A549 (cell line): Measurements from ENCODE around the gene PCYT2. TPM values are rescaled to one million over a fixed set of nuclear protein-coding genes. Genes with fewer than 3 reads are reported as not detected.

Experiments
- ATAC-seq, 2 experiments: fragments of 200-7000 bp in 1 of 2; fragments of >200 bp in 1 of 2; cut with Nextera tagmentation in 1 of 2; cut with Tn5 transposase in 1 of 2; 3 replicates each; pipeline versions ENCODE4 v1.8.0 to v1.9.1; 2018 to 2020; ENCODE audit warnings: mild to moderate bottlenecking in 1 of 2, moderate library complexity in 1 of 2
- CTCF ChIA-PET: fragments of 300-600 bp; sonication (Branson Sonifier 250); formaldehyde crosslinking; extraction: SDS; loops from one replicate; lab custom pipeline; 2021; ENCODE audit warnings: antibody characterized with exemption, inconsistent platforms; lab: Yijun Ruan, JAX
- POLR2A ChIA-PET: fragments of 350-600 bp; formaldehyde crosslinking; extraction: SDS; loops from one replicate; lab custom pipeline; 2021; ENCODE audit warnings: antibody characterized with exemption, inconsistent platforms; lab: Yijun Ruan, JAX
- DNase-seq, 2 experiments: peaks; one replicate each; pipeline versions ENCODE4 v3.0.0 to v3.0.0-alpha.2; 2011 to 2016; ENCODE audit warnings: low read depth in 1 of 2, low spot score in 1 of 2
- FAIRE-seq: peaks from 2 replicates; lab custom pipeline; 2011; peaks lifted over from hg19 to GRCh38; lab: Jason Lieb, UNC
- H3K27ac ChIP-seq, 2 experiments: fragments of >200 bp; sonication (Bioruptor Twin); formaldehyde crosslinking; 3 replicates each; pipeline ENCODE4 v1.5.1; 2016 to 2017
- H3K4me1 ChIP-seq: fragments of >200 bp; sonication (Bioruptor Twin); formaldehyde crosslinking; 3 replicates; pipeline ENCODE4 v1.6.1; 2016
- H3K4me2 ChIP-seq: fragments of >200 bp; sonication (Bioruptor Twin); formaldehyde crosslinking; 3 replicates; pipeline ENCODE4 v1.6.1; 2016
- H3K4me3 ChIP-seq: fragments of >200 bp; sonication (Bioruptor Twin); formaldehyde crosslinking; 3 replicates; pipeline ENCODE4 v1.5.1; 2016
- H3K9me3 ChIP-seq: fragments of >200 bp; sonication (Bioruptor Twin); formaldehyde crosslinking; 3 replicates; pipeline ENCODE4 v1.6.1; 2016
- BCL3 ChIP-seq: fragments of >200 bp; sonication (Bioruptor Twin); formaldehyde crosslinking; IDR thresholded peaks from 3 replicates; pipeline ENCODE4 v1.6.1; 2016
- CEBPB ChIP-seq, 2 experiments: fragments of >200 bp in 1 of 2; sonication (Bioruptor Twin) in 1 of 2; formaldehyde crosslinking in 1 of 2; IDR thresholded peaks; 2 replicates each; pipeline ENCODE4 v1.6.1; 2012 to 2016
- CTCF ChIP-seq: fragments of >200 bp; sonication (Bioruptor Twin); formaldehyde crosslinking; IDR thresholded peaks from 3 replicates; pipeline ENCODE4 v1.5.1; 2016
- EHF ChIP-seq: fragments of 250-450 bp; sonication (Bioruptor Pico); IDR thresholded peaks from 2 replicates; pipeline ENCODE4 v1.5.0; 2020; ENCODE audit warnings: mild to moderate bottlenecking
- ESRRA ChIP-seq: fragments of 150-350 bp; IDR thresholded peaks from 2 replicates; pipeline ENCODE4 v1.6.1; 2014; ENCODE audit warnings: mild to moderate bottlenecking, low read length, borderline replicate concordance
- HDAC2 ChIP-seq: fragments of 200-600 bp; sonication (generic); IDR thresholded peaks from 2 replicates; pipeline ENCODE4 v1.6.1; 2016
- HMGXB4 ChIP-seq: fragments of 250-450 bp; sonication (Bioruptor Pico); IDR thresholded peaks from 2 replicates; pipeline ENCODE4 v1.5.0; 2021; ENCODE audit warnings: mild to moderate bottlenecking, moderate library complexity, borderline replicate concordance
- HOXB5 ChIP-seq: fragments of 250-450 bp; sonication (Bioruptor Pico); IDR thresholded peaks from 2 replicates; pipeline ENCODE4 v1.5.0; 2020; ENCODE audit warnings: mild to moderate bottlenecking, moderate library complexity
- JUNB ChIP-seq: fragments of >200 bp; sonication (Bioruptor Twin); formaldehyde crosslinking; IDR thresholded peaks from 2 replicates; pipeline ENCODE4 v1.6.1; 2016
- MAZ ChIP-seq: fragments of 150-350 bp; IDR thresholded peaks from 2 replicates; pipeline ENCODE4 v1.6.1; 2014; ENCODE audit warnings: antibody characterized with exemption, low read depth, low read length, borderline replicate concordance
- NFE2L2 ChIP-seq: fragments of 150-350 bp; conservative IDR thresholded peaks from 2 replicates; pipeline ENCODE4 v1.6.1; 2014; ENCODE audit warnings: low read length
- PBX3 ChIP-seq: IDR thresholded peaks from 2 replicates; pipeline ENCODE4 v1.6.1; 2012
- POLR2AphosphoS2 ChIP-seq: conservative IDR thresholded peaks from 2 replicates; pipeline ENCODE4 v1.6.1; 2012; ENCODE audit warnings: low read length, improper control_type of control experiment, inconsistent platforms
- RARB ChIP-seq: fragments of 250-450 bp; sonication (Bioruptor Pico); IDR thresholded peaks from 2 replicates; pipeline ENCODE4 v1.8.0; 2021; ENCODE audit warnings: mild to moderate bottlenecking, moderate library complexity
- REST ChIP-seq: fragments of 200-600 bp; sonication (generic); IDR thresholded peaks from 2 replicates; pipeline ENCODE4 v1.6.1; 2016; ENCODE audit warnings: antibody characterized with exemption, mild to moderate bottlenecking, moderate library complexity
- RFX5 ChIP-seq: fragments of 450-650 bp; IDR thresholded peaks from 2 replicates; pipeline ENCODE4 v1.7.1; 2014; ENCODE audit warnings: antibody characterized with exemption, mild to moderate bottlenecking, moderate library complexity
- USF2 ChIP-seq: fragments of 450-650 bp; IDR thresholded peaks from 2 replicates; pipeline ENCODE4 v1.6.1; 2014; ENCODE audit warnings: antibody characterized with exemption
- ZFP36 ChIP-seq: fragments of 450-650 bp; IDR thresholded peaks from 2 replicates; pipeline ENCODE4 v1.6.1; 2014; ENCODE audit warnings: borderline replicate concordance; ENCODE audit not compliant: partially characterized antibody
- WGBS: methylation state at CpG from one replicate; pipeline ENCODE4 v1.1.6; 2017; ENCODE audit errors: missing lambda C conversion rate; 5-methylcytosine and 5-hydroxymethylcytosine counted together
- polyA plus RNA-seq, 4 experiments: library from polyadenylated mRNA; depleted of rRNA in 3 of 4; stranded (reverse); fragments of >200 nt; fragmentation: RNase III in 1 of 4; extraction: RNeasy Plus Mini Kit Qiagen cat#74134 plus additional on column Dnase treatment in 1 of 4; gene quantifications; 2 replicates in 3 of 4; 3 replicates in 1 of 4; pipeline ENCODE4 v1.2.3, GENCODE V29; 2011 to 2017

The PCYT2 gene
- polyA plus RNA-seq, 2 of the 4 experiments (the other 2 are of a cell fraction) = 7.1 to 17.0 TPM

GRCh38 chr17:81879121-81879520, 32.1 kb downstream of the PCYT2 start:
- FAIRE-seq (no peak), DNase-seq (no peak), ATAC-seq (peak; percentile 12 to 63; a peak in 1 of 6 replicates)
- Histone ChIP-seq H3K4me3 (no peak overlapping the region), H3K4me1 (peaks cover 6% of the 10 kb centered on the region; the same call in 1 of the 3 replicates), H3K27ac (no peak overlapping the region), H3K4me2 (no peak overlapping the region), H3K9me3 (no peaks in the 10 kb centered on the region)
- TF ChIP-seq EHF (CRISPR knock-in tag) (no peak), NFE2L2 (no peak), HOXB5 (CRISPR knock-in tag) (no peak), CTCF (no peak), HDAC2 (no peak), ZFP36 (no peak)
- WGBS = 87% methylated on average over 5 of the region's 5 CpGs
- POLR2A ChIA-PET = interaction anchor here (1.3 kb wide), 1 partner anchor 9 kb away, joined by 3 read pairs; no protein-coding TSS in a partner anchor
- CTCF ChIA-PET = interaction anchor here (0.9 to 11.2 kb wide), 4 partner anchors 8 to 48 kb away, joined by 3 to 126 read pairs (median 4); partner anchors contain the start of genes ARHGDIA and MAFG

- no peak for FAIRE-seq
- ChIA-PET POLR2A (no interaction called here), CTCF (interaction anchor here (11.2 kb wide), 1 partner anchor 7 kb away, joined by 126 read pairs; the partner anchor contains the start of gene ARHGDIA)
- no peak for ATAC-seq
- H3K4me2 ChIP-seq = no peak overlapping the region
- H3K9me3 ChIP-seq = no peaks in the 10 kb centered on the region
- no peak overlapping the region for H3K4me3 ChIP-seq
- DNase-seq = no peak
- no peak for TF ChIP-seq JUNB
- no peak for TF ChIP-seq MAZ
- TF ChIP-seq CEBPB (IDR thresholded peaks at IDR 0.05) = no peak
- no peak for TF ChIP-seq ESRRA
- no peak for TF ChIP-seq HOXB5 (CRISPR knock-in tag)
- no peak for TF ChIP-seq HMGXB4 (CRISPR knock-in tag)
- no peak for TF ChIP-seq USF2
- TF ChIP-seq POLR2AphosphoS2 = no peak
- no peak for TF ChIP-seq RFX5
- no peak for TF ChIP-seq REST
- TF ChIP-seq NFE2L2 = no peak
- no peak for TF ChIP-seq BCL3
- no peak for TF ChIP-seq PBX3
- TF ChIP-seq RARB (CRISPR knock-in tag) = no peak
- 72% methylated on average over 3 of the region's 3 CpGs for WGBS
- H3K27ac ChIP-seq = no peak overlapping the region
- peaks cover 6% of the 10 kb centered on the region; the same call in 1 of the 3 replicates for H3K4me1 ChIP-seq
Measured at GRCh38 chr17:81878294-81878693, 32.9 kb downstream of the PCYT2 start.
